ENCODE measurements around the gene FH.

The FH gene

GRCh38 chr1:241519308-241520079 is at the start of gene FH:
Gene FH (minus strand): TSS chr1:241519755. CDS start chr1:241519722, 33 bp downstream.
- DNase-seq (ENCODE audit: low spot score): peak; percentile 97

GRCh38 chr1:241560849-241561187 is 41.3 kb upstream of the FH start:
- no peak for DNase-seq (ENCODE audit: low spot score)

GRCh38 chr1:241560146-241560848 is 40.7 kb upstream of the FH start:
- no peak for DNase-seq (ENCODE audit: low spot score)

GRCh38 chr1:241557551-241558193 is 38.1 kb upstream of the FH start:
- no peak for DNase-seq (ENCODE audit: low spot score)

GRCh38 chr1:241557031-241557430 is 37.5 kb upstream of the FH start:
- DNase-seq (ENCODE audit: low spot score): no peak

- no peak for DNase-seq (ENCODE audit: low spot score)
Observed at GRCh38 chr1:241555526-241555925, 36.0 kb upstream of the FH start.

- DNase-seq (ENCODE audit: low spot score): no peak
Observed at GRCh38 chr1:241553886-241554592, 34.5 kb upstream of the FH start.

- peak; percentile 37 for DNase-seq (ENCODE audit: low spot score)
Observed at GRCh38 chr1:241551759-241552638, 32.4 kb upstream of the FH start.

GRCh38 chr1:241550318-241550717 is 30.8 kb upstream of the FH start:
- DNase-seq (ENCODE audit: low spot score): no peak

GRCh38 chr1:241548008-241548407 is 28.5 kb upstream of the FH start:
- no peak for DNase-seq (ENCODE audit: low spot score)

- DNase-seq (ENCODE audit: low spot score): no peak
Observed at GRCh38 chr1:241542199-241542907, 22.8 kb upstream of the FH start.

GRCh38 chr1:241536969-241537368 is 17.4 kb upstream of the FH start:
- no peak for DNase-seq (ENCODE audit: low spot score)

GRCh38 chr1:241536304-241536703 is 16.7 kb upstream of the FH start:
- DNase-seq (ENCODE audit: low spot score): no peak

GRCh38 chr1:241533326-241534115 is 14.0 kb upstream of the FH start:
- DNase-seq (ENCODE audit: low spot score): peak; percentile 46

GRCh38 chr1:241532864-241533263 is 13.3 kb upstream of the FH start:
- DNase-seq (ENCODE audit: low spot score): peak; percentile 67

- DNase-seq (ENCODE audit: low spot score): no peak
Observed at GRCh38 chr1:241532162-241532531, 12.6 kb upstream of the FH start, which contains the start of gene KMO. Gene KMO (plus strand): TSS chr1:241532378. CDS start chr1:241532445, 67 bp downstream.

- DNase-seq (ENCODE audit: low spot score): peak; percentile 93
Observed at GRCh38 chr1:241531195-241532161, 11.9 kb upstream of the FH start.

- no peak for DNase-seq (ENCODE audit: low spot score)
Observed at GRCh38 chr1:241527146-241527545, 7.6 kb upstream of the FH start.

GRCh38 chr1:241525026-241525425 is 5.5 kb upstream of the FH start:
- no peak for DNase-seq (ENCODE audit: low spot score)
